ENCODE measurements around the gene SLC22A15.

The SLC22A15 gene

DNA sequence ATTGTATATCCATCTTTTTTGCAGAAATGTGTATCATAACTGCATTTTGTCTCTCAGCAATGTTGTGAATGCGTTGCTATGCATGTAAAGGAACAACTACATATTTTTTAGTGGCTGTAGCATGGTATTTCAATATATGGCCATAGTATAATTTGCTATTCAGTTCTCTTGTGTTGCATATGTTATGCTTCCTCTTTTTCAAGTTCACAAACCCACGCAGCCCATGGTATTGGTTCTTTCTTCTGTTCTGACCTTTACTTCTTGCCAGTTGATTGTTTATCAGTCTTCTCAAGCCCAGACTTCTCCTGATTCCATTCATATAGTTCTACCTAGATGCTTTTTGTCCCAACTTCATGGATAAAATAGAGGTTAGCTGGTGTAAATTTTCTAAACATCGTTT, 6.1 kb downstream of the SLC22A15 start:
- H3K9ac ChIP-seq: no peak overlapping the region
- H3K4me3 ChIP-seq (IDR thresholded peaks at IDR 0.05; ENCODE audit: insufficient read depth, low read depth, low read length): no peak overlapping the region
- no peaks in the 10 kb centered on the region for H3K36me3 ChIP-seq (ENCODE audit: insufficient read depth)
- TF ChIP-seq, protein P1, sequence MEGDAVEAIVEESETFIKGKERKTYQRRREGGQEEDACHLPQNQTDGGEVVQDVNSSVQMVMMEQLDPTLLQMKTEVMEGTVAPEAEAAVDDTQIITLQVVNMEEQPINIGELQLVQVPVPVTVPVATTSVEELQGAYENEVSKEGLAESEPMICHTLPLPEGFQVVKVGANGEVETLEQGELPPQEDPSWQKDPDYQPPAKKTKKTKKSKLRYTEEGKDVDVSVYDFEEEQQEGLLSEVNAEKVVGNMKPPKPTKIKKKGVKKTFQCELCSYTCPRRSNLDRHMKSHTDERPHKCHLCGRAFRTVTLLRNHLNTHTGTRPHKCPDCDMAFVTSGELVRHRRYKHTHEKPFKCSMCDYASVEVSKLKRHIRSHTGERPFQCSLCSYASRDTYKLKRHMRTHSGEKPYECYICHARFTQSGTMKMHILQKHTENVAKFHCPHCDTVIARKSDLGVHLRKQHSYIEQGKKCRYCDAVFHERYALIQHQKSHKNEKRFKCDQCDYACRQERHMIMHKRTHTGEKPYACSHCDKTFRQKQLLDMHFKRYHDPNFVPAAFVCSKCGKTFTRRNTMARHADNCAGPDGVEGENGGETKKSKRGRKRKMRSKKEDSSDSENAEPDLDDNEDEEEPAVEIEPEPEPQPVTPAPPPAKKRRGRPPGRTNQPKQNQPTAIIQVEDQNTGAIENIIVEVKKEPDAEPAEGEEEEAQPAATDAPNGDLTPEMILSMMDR (conservative IDR thresholded peaks at IDR 0.05; ENCODE audit: low read depth, low read length): no peak
- no peak overlapping the region for H3K27ac ChIP-seq
- no peak overlapping the region for H2AFZ ChIP-seq (ENCODE audit: low read depth)
- no peaks in the 10 kb centered on the region for H4K20me1 ChIP-seq (ENCODE audit: insufficient read depth)
- H3K27me3 ChIP-seq (ENCODE audit: insufficient read depth, low read depth): no peaks in the 10 kb centered on the region
- H3K79me2 ChIP-seq (ENCODE audit: insufficient read depth, low read depth): no peaks in the 10 kb centered on the region
- no peaks in the 10 kb centered on the region for H3K4me1 ChIP-seq (ENCODE audit: low read depth, poor library complexity, severe bottlenecking)
- no peak overlapping the region for H3K4me2 ChIP-seq

DNA sequence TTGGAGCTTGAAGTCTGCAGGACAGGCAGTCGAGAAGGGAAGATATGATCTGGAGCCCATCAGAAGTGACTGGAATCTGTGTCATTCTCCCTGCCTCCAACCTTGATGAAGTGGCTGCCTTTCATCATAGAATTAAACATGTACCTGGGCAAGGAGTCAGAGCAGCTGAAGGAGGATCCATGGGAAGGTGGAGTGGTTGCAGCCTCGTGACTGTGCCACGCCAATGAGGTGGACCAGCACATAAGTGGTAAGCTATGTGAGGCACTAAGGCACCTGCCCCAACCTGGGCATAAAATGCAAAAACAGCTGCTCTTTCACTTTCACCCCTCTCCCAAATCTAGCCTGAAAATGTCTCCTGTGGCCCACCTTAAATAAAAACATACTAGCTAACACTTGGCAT, 7.3 kb downstream of the SLC22A15 start:
- no peaks in the 10 kb centered on the region for H3K4me1 ChIP-seq (ENCODE audit: low read depth, poor library complexity, severe bottlenecking)
- no peak overlapping the region for H3K4me3 ChIP-seq (IDR thresholded peaks at IDR 0.05; ENCODE audit: insufficient read depth, low read depth, low read length)
- H4K20me1 ChIP-seq (ENCODE audit: insufficient read depth): no peaks in the 10 kb centered on the region
- no peaks in the 10 kb centered on the region for H3K27me3 ChIP-seq (ENCODE audit: insufficient read depth, low read depth)
- H3K79me2 ChIP-seq (ENCODE audit: insufficient read depth, low read depth): no peaks in the 10 kb centered on the region
- TF ChIP-seq, protein P1 (conservative IDR thresholded peaks at IDR 0.05; ENCODE audit: low read depth, low read length): no peak
- H3K9ac ChIP-seq: no peak overlapping the region
- H3K27ac ChIP-seq: no peak overlapping the region
- H3K36me3 ChIP-seq (ENCODE audit: insufficient read depth): no peaks in the 10 kb centered on the region
- H3K4me2 ChIP-seq: no peak overlapping the region
- no peak overlapping the region for H2AFZ ChIP-seq (ENCODE audit: low read depth)

GRCh38 chr1:115987623-115988022, 11.3 kb downstream of the SLC22A15 start:
- H2AFZ ChIP-seq (ENCODE audit: low read depth): no peak overlapping the region
- no peaks in the 10 kb centered on the region for H4K20me1 ChIP-seq (ENCODE audit: insufficient read depth)
- H3K27me3 ChIP-seq (ENCODE audit: insufficient read depth, low read depth): no peaks in the 10 kb centered on the region
- H3K4me1 ChIP-seq (ENCODE audit: low read depth, poor library complexity, severe bottlenecking): no peaks in the 10 kb centered on the region
- no peak overlapping the region for H3K4me2 ChIP-seq
- TF ChIP-seq, protein P1 (conservative IDR thresholded peaks at IDR 0.05; ENCODE audit: low read depth, low read length): no peak
- no peak overlapping the region for H3K9ac ChIP-seq
- H3K4me3 ChIP-seq (IDR thresholded peaks at IDR 0.05; ENCODE audit: insufficient read depth, low read depth, low read length): no peak overlapping the region
- no peaks in the 10 kb centered on the region for H3K36me3 ChIP-seq (ENCODE audit: insufficient read depth)
- no peak overlapping the region for H3K27ac ChIP-seq
- H3K79me2 ChIP-seq (ENCODE audit: insufficient read depth, low read depth): no peaks in the 10 kb centered on the region

DNA sequence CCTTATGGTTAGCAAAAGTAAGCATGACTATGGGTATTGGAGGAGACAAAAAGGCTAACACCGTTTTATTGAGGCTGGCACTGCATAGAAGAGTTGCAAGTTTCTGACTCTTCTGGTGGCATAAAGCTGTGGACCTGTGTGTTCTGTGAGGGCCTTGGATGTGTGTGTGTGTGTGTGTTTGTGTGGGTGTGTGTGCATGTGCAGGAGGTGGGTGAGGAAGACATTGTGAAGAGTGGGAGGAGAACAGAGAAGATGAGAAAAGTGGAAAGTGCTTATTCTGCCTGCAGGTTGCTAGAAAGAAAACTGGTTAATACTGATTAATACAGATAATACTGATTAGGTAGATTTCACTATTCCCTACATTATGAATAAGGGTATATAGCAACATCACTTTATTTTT, 12.6 kb downstream of the SLC22A15 start:
- H3K27ac ChIP-seq: no peak overlapping the region
- H2AFZ ChIP-seq (ENCODE audit: low read depth): no peak overlapping the region
- no peaks in the 10 kb centered on the region for H3K36me3 ChIP-seq (ENCODE audit: insufficient read depth)
- H4K20me1 ChIP-seq (ENCODE audit: insufficient read depth): no peaks in the 10 kb centered on the region
- no peak overlapping the region for H3K9ac ChIP-seq
- no peaks in the 10 kb centered on the region for H3K4me1 ChIP-seq (ENCODE audit: low read depth, poor library complexity, severe bottlenecking)
- no peaks in the 10 kb centered on the region for H3K79me2 ChIP-seq (ENCODE audit: insufficient read depth, low read depth)
- TF ChIP-seq, protein P1 (conservative IDR thresholded peaks at IDR 0.05; ENCODE audit: low read depth, low read length): no peak
- H3K4me2 ChIP-seq: no peak overlapping the region
- H3K4me3 ChIP-seq (IDR thresholded peaks at IDR 0.05; ENCODE audit: insufficient read depth, low read depth, low read length): no peak overlapping the region
- no peaks in the 10 kb centered on the region for H3K27me3 ChIP-seq (ENCODE audit: insufficient read depth, low read depth)

Data from KMS-11 (cell line).